GM19239 (cell line): ENCODE results near the gene TAF3.
"Not testable (repeated sequence)": the region's sequence is repeated elsewhere in the genome, so short reads cannot be mapped to it uniquely, and the experiment has no call there.

ENCODE experiments used
- DNase-seq: peaks from one replicate; pipeline ENCODE4 v3.0.0; 2011; ENCODE audit warnings: low spot score; ENCODE audit not compliant: insufficient read length
- FAIRE-seq: peaks from 2 replicates; lab custom pipeline; 2011; peaks lifted over from hg19 to GRCh38; lab: Jason Lieb, UNC

TAF3 gene, protein sequence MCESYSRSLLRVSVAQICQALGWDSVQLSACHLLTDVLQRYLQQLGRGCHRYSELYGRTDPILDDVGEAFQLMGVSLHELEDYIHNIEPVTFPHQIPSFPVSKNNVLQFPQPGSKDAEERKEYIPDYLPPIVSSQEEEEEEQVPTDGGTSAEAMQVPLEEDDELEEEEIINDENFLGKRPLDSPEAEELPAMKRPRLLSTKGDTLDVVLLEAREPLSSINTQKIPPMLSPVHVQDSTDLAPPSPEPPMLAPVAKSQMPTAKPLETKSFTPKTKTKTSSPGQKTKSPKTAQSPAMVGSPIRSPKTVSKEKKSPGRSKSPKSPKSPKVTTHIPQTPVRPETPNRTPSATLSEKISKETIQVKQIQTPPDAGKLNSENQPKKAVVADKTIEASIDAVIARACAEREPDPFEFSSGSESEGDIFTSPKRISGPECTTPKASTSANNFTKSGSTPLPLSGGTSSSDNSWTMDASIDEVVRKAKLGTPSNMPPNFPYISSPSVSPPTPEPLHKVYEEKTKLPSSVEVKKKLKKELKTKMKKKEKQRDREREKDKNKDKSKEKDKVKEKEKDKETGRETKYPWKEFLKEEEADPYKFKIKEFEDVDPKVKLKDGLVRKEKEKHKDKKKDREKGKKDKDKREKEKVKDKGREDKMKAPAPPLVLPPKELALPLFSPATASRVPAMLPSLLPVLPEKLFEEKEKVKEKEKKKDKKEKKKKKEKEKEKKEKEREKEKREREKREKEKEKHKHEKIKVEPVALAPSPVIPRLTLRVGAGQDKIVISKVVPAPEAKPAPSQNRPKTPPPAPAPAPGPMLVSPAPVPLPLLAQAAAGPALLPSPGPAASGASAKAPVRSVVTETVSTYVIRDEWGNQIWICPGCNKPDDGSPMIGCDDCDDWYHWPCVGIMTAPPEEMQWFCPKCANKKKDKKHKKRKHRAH

DNA sequence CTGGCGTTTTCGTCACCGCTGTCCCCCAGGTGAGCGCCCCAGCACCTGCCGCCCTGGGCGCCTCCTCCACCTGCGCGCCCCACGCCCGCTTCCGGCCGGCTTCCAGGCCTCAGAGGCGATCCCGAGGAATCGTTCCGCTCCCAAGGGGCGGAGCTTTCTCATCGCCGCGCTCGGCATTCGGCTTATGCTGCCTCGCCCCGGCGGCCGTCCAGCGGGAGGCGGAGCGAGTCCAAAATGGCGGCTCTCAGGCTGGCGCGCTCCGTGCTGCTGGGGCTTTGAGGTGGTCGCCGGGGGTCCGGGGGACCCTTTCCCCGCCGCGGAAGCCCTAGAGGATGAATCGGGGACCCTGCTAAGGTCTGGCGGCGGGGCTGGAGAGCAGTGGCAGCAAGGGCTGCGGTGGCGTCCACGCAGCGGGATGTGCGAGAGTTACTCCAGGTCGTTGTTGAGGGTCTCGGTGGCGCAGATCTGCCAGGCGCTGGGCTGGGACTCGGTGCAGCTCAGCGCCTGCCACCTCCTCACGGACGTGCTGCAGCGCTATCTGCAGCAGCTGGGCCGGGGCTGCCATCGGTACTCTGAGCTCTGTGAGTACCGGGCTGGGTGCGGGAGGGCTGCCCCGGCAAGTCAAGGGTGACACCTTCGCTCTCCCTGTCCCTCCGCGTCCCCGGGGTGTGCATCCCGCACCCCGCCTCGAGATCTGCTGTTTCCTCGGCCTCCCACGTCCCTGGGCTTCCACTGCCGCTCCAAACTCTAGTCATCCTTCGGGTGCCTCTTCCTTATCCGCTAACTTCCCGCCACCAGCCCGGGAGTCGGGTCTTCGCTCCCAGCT lies at the start of gene TAF3:
TSS of gene TAF3 (plus strand) at position 211 of the 826 bp plus-strand sequence. CDS start at position 416, 205 bp downstream.
- FAIRE-seq (peak; percentile 90), DNase-seq (peak; percentile 81)

GRCh38 chr10:7773845-7774801 lies 44.2 kb upstream of the TAF3 start:
- no peak for DNase-seq
- FAIRE-seq: no peak

- FAIRE-seq (no peak), DNase-seq (no peak)
These were observed 41.5 kb upstream of the TAF3 start for GRCh38 chr10:7776777-7777176.

- FAIRE-seq, DNase-seq: not testable (repeated sequence)
These were observed 36.1 kb upstream of the TAF3 start for GRCh38 chr10:7782194-7782593.

DNA sequence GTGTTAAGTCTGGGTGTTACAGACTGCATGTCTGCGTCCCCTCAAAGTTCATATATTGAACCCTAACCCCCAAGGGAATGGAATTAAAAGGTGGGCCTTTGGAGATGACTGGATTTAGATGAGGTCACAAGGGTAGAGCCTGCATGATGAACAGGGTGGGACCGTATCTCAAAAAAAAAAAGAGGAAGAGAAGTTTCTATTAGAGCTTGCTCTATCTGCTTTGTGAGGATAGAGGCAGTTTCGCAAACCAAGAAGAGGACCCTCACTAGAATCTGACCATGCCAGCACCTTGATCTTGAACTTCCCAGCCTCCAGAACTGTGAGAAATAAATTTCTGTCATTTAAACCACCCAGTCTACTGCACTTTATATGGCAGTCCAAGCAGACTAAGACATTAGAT lies 31.9 kb upstream of the TAF3 start:
- FAIRE-seq (no peak), DNase-seq (no peak)

GRCh38 chr10:7787150-7787856 lies 31.0 kb upstream of the TAF3 start:
- DNase-seq (peak; percentile 4), FAIRE-seq (peak; percentile 49)

- FAIRE-seq (peak; percentile 99), DNase-seq (peak; percentile 91)
These were observed 30.3 kb upstream of the TAF3 start, which contains the start of the genes ATP5F1C and KIN for GRCh38 chr10:7787857-7788638. ATP5F1C (plus strand) TSS chr10:7788177; CDS start chr10:7788208, 31 bp downstream. KIN (minus strand) TSS chr10:7787993; CDS start chr10:7787933, 60 bp downstream.

DNA sequence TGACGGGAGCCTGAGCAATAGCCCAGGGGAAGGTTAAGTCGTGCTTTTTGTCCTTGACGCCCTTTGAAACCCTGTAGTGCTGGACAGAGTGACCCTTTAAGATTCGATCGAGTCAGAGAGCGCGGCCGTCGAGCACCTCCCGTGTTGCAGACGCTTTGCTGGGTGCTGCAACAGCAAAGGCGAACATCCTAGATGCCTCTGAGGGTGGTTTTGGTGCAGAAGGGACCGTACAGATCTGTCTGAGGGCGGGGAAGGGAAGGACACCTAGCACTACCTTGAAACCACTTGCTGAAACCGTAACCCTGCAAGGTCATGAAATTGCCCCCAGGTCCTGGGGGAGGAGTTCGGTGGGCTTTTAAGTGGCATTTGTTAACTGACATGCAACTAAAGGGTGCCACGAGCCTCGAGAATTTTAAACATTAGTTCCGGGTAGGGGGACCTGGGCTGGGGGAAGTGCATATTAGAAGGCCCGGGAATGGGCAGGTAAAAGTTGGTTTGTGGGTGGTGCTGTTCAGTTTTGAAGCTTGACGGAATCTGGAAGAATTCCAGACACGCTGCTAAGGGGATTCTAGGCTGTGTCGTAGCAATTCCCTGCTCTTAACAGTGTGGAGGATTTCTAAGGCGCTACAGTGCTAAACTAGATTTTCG lies 29.5 kb upstream of the TAF3 start:
- DNase-seq (no peak), FAIRE-seq (peak; percentile 51)

GRCh38 chr10:7789390-7789789 lies 28.9 kb upstream of the TAF3 start:
- DNase-seq (no peak), FAIRE-seq (no peak)

GRCh38 chr10:7792541-7792940 lies 25.8 kb upstream of the TAF3 start:
- DNase-seq (no peak), FAIRE-seq (no peak)

DNA sequence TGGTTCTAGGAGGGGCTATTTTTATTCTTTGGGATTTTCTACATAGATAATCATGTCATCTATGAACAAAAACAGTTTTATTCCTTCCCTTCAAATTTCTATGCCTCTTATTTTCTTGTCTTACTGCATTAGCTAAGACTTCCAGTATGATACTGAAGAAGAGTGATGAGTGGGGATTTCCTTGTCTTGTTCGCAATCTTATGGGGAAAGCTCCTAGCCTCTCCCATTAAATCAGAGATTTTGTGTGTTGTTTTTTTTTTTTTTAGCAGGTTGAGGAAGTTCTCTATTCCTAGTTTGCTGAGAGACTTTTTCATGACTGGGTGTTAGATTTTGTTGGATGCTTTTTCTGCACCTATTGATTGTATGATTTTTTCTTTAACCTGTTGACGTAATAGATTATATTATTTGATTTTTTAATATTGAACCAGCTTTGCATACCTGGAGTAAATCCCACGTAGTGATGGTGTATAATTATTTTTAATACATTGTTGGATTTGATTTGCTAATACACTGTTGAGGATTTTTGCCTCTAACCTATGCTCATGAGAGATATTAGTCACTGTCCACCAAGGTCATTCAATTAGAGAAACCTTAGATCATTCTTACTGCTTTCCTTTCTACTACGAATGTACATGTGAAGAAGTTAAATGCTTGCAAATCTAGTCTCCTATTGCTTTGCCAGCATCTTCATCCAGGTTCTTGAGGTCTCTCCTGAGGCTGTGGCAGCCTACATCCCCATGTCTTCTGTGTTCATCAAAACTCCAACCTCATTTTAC lies 23.9 kb upstream of the TAF3 start:
- no peak for DNase-seq
- FAIRE-seq: no peak

DNA sequence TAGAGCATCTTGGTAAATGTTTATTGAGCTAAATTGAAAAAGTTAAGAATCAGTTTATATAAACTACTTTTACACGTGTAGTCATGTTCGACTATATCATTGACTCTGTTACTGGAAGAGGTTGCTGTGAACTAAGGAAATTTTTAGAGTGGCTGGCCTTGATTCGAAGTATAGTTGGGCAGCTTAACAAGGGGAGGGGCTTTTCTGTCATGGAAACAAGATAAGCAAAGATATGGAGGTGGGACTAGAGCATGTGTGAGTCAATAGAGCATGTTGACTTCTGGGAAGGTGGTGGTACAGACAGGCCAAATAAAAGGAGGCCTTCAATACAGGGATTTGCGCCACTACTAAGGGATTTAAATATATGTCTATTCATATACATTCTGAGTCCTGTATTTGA lies 22.7 kb upstream of the TAF3 start:
- FAIRE-seq (no peak), DNase-seq (no peak)

GRCh38 chr10:7797582-7797981 lies 20.7 kb upstream of the TAF3 start:
- DNase-seq (no peak), FAIRE-seq (peak; percentile 18)

- FAIRE-seq (no peak), DNase-seq (no peak)
These were observed 15.7 kb upstream of the TAF3 start for GRCh38 chr10:7802606-7803005.

GRCh38 chr10:7804216-7804615 lies 14.1 kb upstream of the TAF3 start:
- FAIRE-seq: no peak
- DNase-seq: no peak

DNA sequence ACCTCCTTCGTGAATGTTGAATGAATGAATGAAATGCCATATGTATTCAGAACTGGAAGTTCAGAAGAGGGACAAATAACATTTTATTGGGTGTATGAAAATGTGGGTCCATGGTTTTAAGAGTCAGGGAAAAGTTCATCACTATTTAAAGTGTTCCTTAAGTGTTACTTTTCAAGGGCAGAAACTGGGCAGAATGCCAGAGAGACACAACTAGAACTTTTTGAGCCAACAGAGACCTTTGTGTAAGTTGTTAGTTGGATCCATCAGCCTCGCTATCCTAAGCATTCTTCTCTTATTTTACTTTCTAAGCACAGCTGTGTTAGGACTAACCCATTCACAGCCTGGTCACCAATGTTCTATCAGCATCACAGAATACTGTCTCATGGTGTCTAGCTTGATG lies 13.6 kb upstream of the TAF3 start:
- DNase-seq (no peak), FAIRE-seq (no peak)
